ENCODE results near the gene SAA2.

- TF ChIP-seq, protein P1, sequence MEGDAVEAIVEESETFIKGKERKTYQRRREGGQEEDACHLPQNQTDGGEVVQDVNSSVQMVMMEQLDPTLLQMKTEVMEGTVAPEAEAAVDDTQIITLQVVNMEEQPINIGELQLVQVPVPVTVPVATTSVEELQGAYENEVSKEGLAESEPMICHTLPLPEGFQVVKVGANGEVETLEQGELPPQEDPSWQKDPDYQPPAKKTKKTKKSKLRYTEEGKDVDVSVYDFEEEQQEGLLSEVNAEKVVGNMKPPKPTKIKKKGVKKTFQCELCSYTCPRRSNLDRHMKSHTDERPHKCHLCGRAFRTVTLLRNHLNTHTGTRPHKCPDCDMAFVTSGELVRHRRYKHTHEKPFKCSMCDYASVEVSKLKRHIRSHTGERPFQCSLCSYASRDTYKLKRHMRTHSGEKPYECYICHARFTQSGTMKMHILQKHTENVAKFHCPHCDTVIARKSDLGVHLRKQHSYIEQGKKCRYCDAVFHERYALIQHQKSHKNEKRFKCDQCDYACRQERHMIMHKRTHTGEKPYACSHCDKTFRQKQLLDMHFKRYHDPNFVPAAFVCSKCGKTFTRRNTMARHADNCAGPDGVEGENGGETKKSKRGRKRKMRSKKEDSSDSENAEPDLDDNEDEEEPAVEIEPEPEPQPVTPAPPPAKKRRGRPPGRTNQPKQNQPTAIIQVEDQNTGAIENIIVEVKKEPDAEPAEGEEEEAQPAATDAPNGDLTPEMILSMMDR (conservative IDR thresholded peaks at IDR 0.05; ENCODE audit: low read depth, low read length), result no peak
- no peak for TF ChIP-seq EZH2phosphoT487 (IDR thresholded peaks at IDR 0.05; ENCODE audit: borderline replicate concordance, low read length)
- no peak for TF ChIP-seq EZH2 (IDR thresholded peaks at IDR 0.05; ENCODE audit: low read length, unreplicated experiment)
Observed at GRCh38 chr11:18204771-18205170, 43.7 kb downstream of the SAA2 start.

Data from PC-3 (cell line).